Activated CD4-positive, alpha-beta memory T cell treated with anti-CD3 and anti-CD28 coated beads for 36 hours (primary cell): Measurements from ENCODE around the gene SLC25A28. TPM values are rescaled to one million over a fixed set of nuclear protein-coding genes. Genes with fewer than 3 reads are reported as not detected.
A peak's percentile ranks its signal among the peaks of the same experiment; 100 is the strongest.

ENCODE experiments used
- CTCF ChIA-PET: fragments of 350-600 bp; sonication (Branson Sonifier 250); formaldehyde crosslinking; loops from one replicate; lab custom pipeline; 2021; ENCODE audit warnings: antibody characterized with exemption, inconsistent platforms; lab: Charles Lee
- POLR2A ChIA-PET: fragments of 350-600 bp; sonication (Branson Sonifier 250); formaldehyde crosslinking; loops from one replicate; lab custom pipeline; 2021; ENCODE audit warnings: antibody characterized with exemption; lab: Charles Lee
- DNase-seq: peaks from one replicate; pipeline ENCODE4 v3.0.0-alpha.2; 2020
- H3K27ac Mint-ChIP-seq: one replicate; pipeline ENCODE4 v1.8.0; 2021; ENCODE audit warnings: mixed read lengths
- H3K27me3 Mint-ChIP-seq: one replicate; pipeline ENCODE4 v1.8.0; 2021; ENCODE audit warnings: mixed read lengths
- H3K36me3 Mint-ChIP-seq: one replicate; pipeline ENCODE4 v1.8.0; 2021; ENCODE audit warnings: mixed read lengths
- H3K4me1 Mint-ChIP-seq: one replicate; pipeline ENCODE4 v1.8.0; 2021; ENCODE audit warnings: low read depth, mixed read lengths
- H3K4me3 Mint-ChIP-seq: one replicate; pipeline ENCODE4 v1.8.0; 2021; ENCODE audit warnings: mild to moderate bottlenecking, mixed read lengths
- H3K9me3 Mint-ChIP-seq: one replicate; pipeline ENCODE4 v1.8.0; 2021; ENCODE audit warnings: mixed read lengths
- intact Hi-C: fragments of 100-400 bp; cut with micrococcal nuclease; formaldehyde crosslinking; loops from one replicate; pipeline ENCODE4 v1.15.1; 2023
- total RNA-seq, 2 experiments: library from RNA; stranded (reverse); gene quantifications; one replicate each; pipeline ENCODE4 v1.2.3, GENCODE V29; 2021

Gene SLC25A28
- 10 to 100 TPM; 69.9 to 70.9 TPM for total RNA-seq

GRCh38 chr10:99619851-99620710 lies at the start of gene SLC25A28:
Gene SLC25A28 (minus strand): TSS chr10:99620439. CDS start chr10:99620335, 104 bp downstream.
- Mint-ChIP-seq H3K27ac (peak within 1 kb of the TSS; percentile 96), H3K4me3 (peak within 1 kb of the TSS; percentile 85), H3K9me3 (no peaks in the 10 kb centered on the region), H3K36me3 (peaks cover 22% of the 10 kb centered on the region), H3K27me3 (no peaks in the 10 kb centered on the region), H3K4me1 (peaks cover 45% of the 10 kb centered on the region)
- intact Hi-C loops = loop anchor here (1.0 to 5.0 kb wide), 8 partner anchors 39 to 1486 kb away; partner anchors contain the start of genes COX15, CUTC, ENTPD7 and ERLIN1
- CTCF ChIA-PET = interaction anchor here (0.6 to 8.9 kb wide), 5 partner anchors 39 to 184 kb away, joined by 3 to 106 read pairs (median 3); partner anchors contain the start of gene ENTPD7
- POLR2A ChIA-PET = interaction anchor here (1.0 to 5.2 kb wide), 4 partner anchors 40 to 190 kb away, joined by 4 to 55 read pairs (median 22); partner anchors contain the start of genes COX15, CUTC, ENTPD7 and GOT1
- peak; percentile 53 for DNase-seq

- Mint-ChIP-seq H3K36me3 (peaks cover 7% of the 10 kb centered on the region), H3K4me1 (no peaks in the 10 kb centered on the region), H3K27me3 (no peaks in the 10 kb centered on the region), H3K27ac (no peak overlapping the region), H3K4me3 (no peak overlapping the region), H3K9me3 (no peaks in the 10 kb centered on the region)
- ChIA-PET POLR2A (no interaction called here), CTCF (interaction anchor here (0.7 to 1.5 kb wide), 3 partner anchors 51 to 102 kb away, joined by 3 to 4 read pairs (median 4); no protein-coding TSS in a partner anchor)
- intact Hi-C loops = no loop called here
- DNase-seq = no peak
Observed at GRCh38 chr10:99667108-99667751, 47.0 kb upstream of the SLC25A28 start.

- Mint-ChIP-seq H3K4me3 (no peak overlapping the region), H3K27ac (no peak overlapping the region), H3K36me3 (peaks cover 7% of the 10 kb centered on the region), H3K4me1 (peaks cover 5% of the 10 kb centered on the region), H3K27me3 (no peaks in the 10 kb centered on the region), H3K9me3 (no peaks in the 10 kb centered on the region)
- no peak for DNase-seq
- intact Hi-C loops = no loop called here
- POLR2A ChIA-PET = no interaction called here
- CTCF ChIA-PET = no interaction called here
Observed at GRCh38 chr10:99665304-99665703, 45.1 kb upstream of the SLC25A28 start.

DNA sequence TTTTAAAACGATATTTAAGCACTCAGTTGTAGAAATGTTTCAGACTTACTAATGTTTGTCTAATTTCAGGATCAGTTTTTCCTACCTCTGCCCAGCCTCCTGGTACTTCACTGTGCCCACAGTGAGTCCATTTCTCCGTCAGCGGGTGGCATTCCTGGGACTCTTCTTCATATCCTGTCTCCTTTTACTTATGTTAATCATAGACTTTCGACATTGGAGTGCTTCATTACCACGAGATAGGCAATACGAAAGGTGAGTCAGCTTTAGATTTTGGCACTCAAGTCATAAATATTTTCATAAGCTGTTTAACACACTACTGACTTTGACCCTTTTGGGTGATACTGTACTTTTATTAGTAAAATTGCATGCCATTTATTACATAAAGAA lies 41.1 kb upstream of the SLC25A28 start:
- CTCF ChIA-PET = no interaction called here
- no peak overlapping the region for H3K4me3 Mint-ChIP-seq
- peaks cover 7% of the 10 kb centered on the region for H3K36me3 Mint-ChIP-seq
- intact Hi-C loops = no loop called here
- H3K27me3 Mint-ChIP-seq = peaks cover 7% of the 10 kb centered on the region
- no peak overlapping the region for H3K27ac Mint-ChIP-seq
- H3K9me3 Mint-ChIP-seq = no peaks in the 10 kb centered on the region
- H3K4me1 Mint-ChIP-seq = peaks cover 18% of the 10 kb centered on the region
- POLR2A ChIA-PET = interaction anchor here (4.6 kb wide), 1 partner anchor 41 kb away, joined by 55 read pairs; the partner anchor contains the start of gene SLC25A28
- no peak for DNase-seq

DNA sequence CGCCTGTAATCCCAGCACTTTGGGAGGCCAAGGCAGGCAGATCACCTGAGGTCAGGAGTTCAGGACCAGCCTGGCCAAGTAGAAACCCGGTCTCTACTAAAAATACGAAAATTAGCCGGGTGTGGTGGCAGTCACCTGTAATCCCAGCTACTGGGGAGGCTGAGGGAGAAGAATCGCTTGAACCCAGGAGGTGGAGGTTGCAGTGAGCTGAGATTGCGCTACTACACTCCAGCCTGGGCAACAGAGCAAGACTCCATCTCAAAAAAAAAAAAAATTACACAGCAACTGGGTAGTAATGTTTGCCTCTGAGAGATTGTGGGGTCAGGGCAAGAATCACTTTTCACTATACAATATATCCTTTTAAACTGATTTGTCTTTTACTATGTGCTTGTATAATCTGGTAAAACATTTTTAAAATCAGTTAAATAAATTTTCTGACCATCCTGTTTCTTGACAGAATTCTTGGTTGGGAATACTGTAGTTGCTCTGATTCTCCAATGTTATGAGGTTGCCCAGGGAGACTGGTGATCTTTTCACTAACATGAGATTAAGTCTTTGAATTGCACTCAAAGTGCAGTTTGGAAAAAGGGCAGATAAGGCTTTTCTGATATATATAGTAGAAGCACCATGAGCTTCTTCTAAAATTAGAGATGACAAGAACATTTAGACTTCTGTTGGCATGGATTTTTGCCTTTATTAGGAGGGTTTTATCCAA lies 40.6 kb upstream of the SLC25A28 start:
- intact Hi-C loops = no loop called here
- no peaks in the 10 kb centered on the region for H3K9me3 Mint-ChIP-seq
- DNase-seq = no peak
- H3K4me3 Mint-ChIP-seq = no peak overlapping the region
- no peak overlapping the region for H3K27ac Mint-ChIP-seq
- ChIA-PET CTCF (interaction anchor here (1.6 to 2.1 kb wide), 2 partner anchors 46 to 100 kb away, joined by 5 to 8 read pairs; no protein-coding TSS in a partner anchor), POLR2A (interaction anchor here (4.6 kb wide), 1 partner anchor 40 kb away, joined by 55 read pairs; the partner anchor contains the start of gene SLC25A28)
- H3K4me1 Mint-ChIP-seq = peaks cover 18% of the 10 kb centered on the region
- H3K27me3 Mint-ChIP-seq = peaks cover 12% of the 10 kb centered on the region
- peaks cover 6% of the 10 kb centered on the region for H3K36me3 Mint-ChIP-seq

GRCh38 chr10:99659868-99660366 lies 39.7 kb upstream of the SLC25A28 start:
- no peak overlapping the region for H3K27ac Mint-ChIP-seq
- intact Hi-C loops = loop anchor here (1.0 to 2.0 kb wide), 4 partner anchors 40 to 230 kb away; partner anchors contain the start of genes COX15, CUTC, GOT1 and SLC25A28
- no peaks in the 10 kb centered on the region for H3K36me3 Mint-ChIP-seq
- H3K9me3 Mint-ChIP-seq = no peaks in the 10 kb centered on the region
- ChIA-PET POLR2A (interaction anchor here (0.5 to 4.6 kb wide), 6 partner anchors 39 to 350 kb away, joined by 3 to 55 read pairs (median 4); partner anchors contain the start of genes COX15, CUTC, DNMBP and SLC25A28), CTCF (interaction anchor here (0.6 to 2.1 kb wide), 8 partner anchors 30 to 99 kb away, joined by 3 to 8 read pairs (median 4); no protein-coding TSS in a partner anchor)
- DNase-seq = no peak
- H3K4me3 Mint-ChIP-seq = peak overlapping the region; percentile 83
- peaks cover 18% of the 10 kb centered on the region for H3K4me1 Mint-ChIP-seq
- H3K27me3 Mint-ChIP-seq = peaks cover 16% of the 10 kb centered on the region

DNA sequence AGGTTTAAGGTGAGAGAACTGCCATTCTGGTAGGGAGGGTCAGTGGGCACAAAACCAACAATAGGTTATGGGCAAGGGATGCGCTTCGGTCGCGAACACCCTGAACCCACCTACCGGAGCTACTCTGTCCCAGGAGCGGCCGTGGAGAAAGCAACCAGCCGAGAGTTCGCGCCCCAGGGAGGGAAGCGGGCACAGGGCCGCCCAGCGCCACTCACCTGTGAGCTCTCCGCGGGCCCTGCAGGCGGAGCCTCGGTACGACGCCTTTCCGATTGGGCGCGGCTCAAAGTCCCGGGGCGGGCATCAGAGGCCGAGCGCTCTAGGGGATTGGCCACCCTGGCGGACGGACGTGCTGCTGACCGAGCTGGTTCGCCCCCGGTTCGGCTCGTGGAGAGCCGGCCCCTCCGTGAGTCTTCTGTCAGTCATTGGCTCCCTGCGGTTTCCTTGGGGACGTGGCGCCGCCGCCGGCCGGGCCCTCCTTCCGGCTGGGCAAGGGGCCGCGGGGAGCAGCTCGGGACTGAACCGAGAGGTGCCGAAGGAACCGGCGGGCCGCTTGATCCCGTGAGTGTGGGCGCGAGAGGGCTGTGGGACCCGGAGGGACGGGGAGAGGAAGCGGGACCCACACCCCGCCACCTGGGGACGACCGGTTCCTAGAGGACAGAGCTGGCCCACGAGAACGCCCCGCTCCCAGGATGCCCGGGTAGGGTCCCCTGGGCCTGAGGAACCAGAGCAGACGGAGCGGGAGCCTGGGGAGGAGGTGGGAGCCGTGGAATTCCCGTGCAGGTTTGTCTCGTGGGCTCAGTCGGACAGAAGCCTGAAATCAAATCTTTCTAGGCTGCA lies 39.0 kb upstream of the SLC25A28 start, which contains the start of gene ENTPD7:
TSS of gene ENTPD7 (plus strand) at position 479 of the 837 bp plus-strand sequence. CDS start 448 bp downstream, outside the sequence.
- Mint-ChIP-seq H3K36me3 (no peaks in the 10 kb centered on the region), H3K4me3 (peak within 1 kb of the TSS; percentile 83), H3K4me1 (peaks cover 18% of the 10 kb centered on the region), H3K9me3 (no peaks in the 10 kb centered on the region), H3K27me3 (peaks cover 18% of the 10 kb centered on the region), H3K27ac (peak within 1 kb of the TSS; percentile 84)
- intact Hi-C loops = loop anchor here (1.0 to 2.0 kb wide), 4 partner anchors 39 to 229 kb away; partner anchors contain the start of genes COX15, CUTC, GOT1 and SLC25A28
- ChIA-PET CTCF (interaction anchor here (0.7 to 2.1 kb wide), 10 partner anchors 29 to 223 kb away, joined by 3 to 8 read pairs (median 4); partner anchors contain the start of gene CUTC), POLR2A (interaction anchor here (0.5 to 4.6 kb wide), 7 partner anchors 39 to 351 kb away, joined by 3 to 55 read pairs (median 4); partner anchors contain the start of genes COX15, CUTC, DNMBP and SLC25A28)
- DNase-seq = peak; percentile 96

- ChIA-PET CTCF (interaction anchor here (0.9 to 2.1 kb wide), 6 partner anchors 36 to 223 kb away, joined by 3 to 8 read pairs (median 6); partner anchors contain the start of gene CUTC), POLR2A (interaction anchor here (1.1 to 4.6 kb wide), 4 partner anchors 38 to 352 kb away, joined by 3 to 55 read pairs (median 6); partner anchors contain the start of genes COX15, CUTC, DNMBP and SLC25A28)
- H3K27ac Mint-ChIP-seq = peak overlapping the region; percentile 84
Observed at GRCh38 chr10:99658622-99659030, 38.4 kb upstream of the SLC25A28 start.

GRCh38 chr10:99656199-99657064 lies 36.2 kb upstream of the SLC25A28 start:
- peaks cover 2% of the 10 kb centered on the region for H3K36me3 Mint-ChIP-seq
- CTCF ChIA-PET = interaction anchor here (1.4 kb wide), 1 partner anchor 44 kb away, joined by 3 read pairs; no protein-coding TSS in a partner anchor
- H3K9me3 Mint-ChIP-seq = no peaks in the 10 kb centered on the region
- H3K27ac Mint-ChIP-seq = no peak overlapping the region
- no peak overlapping the region for H3K4me3 Mint-ChIP-seq
- H3K4me1 Mint-ChIP-seq = peaks cover 17% of the 10 kb centered on the region
- intact Hi-C loops = no loop called here
- POLR2A ChIA-PET = no interaction called here
- H3K27me3 Mint-ChIP-seq = peaks cover 25% of the 10 kb centered on the region
- no peak for DNase-seq

More at GRCh38 chr10:99658622-99659030, 38.4 kb upstream of the SLC25A28 start:
- DNase-seq = peak; percentile 86
- Mint-ChIP-seq H3K4me3 (peak overlapping the region; percentile 83), H3K36me3 (no peaks in the 10 kb centered on the region), H3K4me1 (peaks cover 18% of the 10 kb centered on the region), H3K27me3 (peaks cover 18% of the 10 kb centered on the region), H3K9me3 (no peaks in the 10 kb centered on the region)
- intact Hi-C loops = loop anchor here (1.0 to 2.0 kb wide), 4 partner anchors 38 to 228 kb away; partner anchors contain the start of genes COX15, CUTC, GOT1 and SLC25A28
